T-helper 1 cell (primary cell): ENCODE results near the gene ARMC2.
"Not testable (repeated sequence)": the region's sequence is repeated elsewhere in the genome, so short reads cannot be mapped to it uniquely, and the experiment has no call there.

Source experiments
- DNase-seq, 5 donors: peaks; one replicate each; pipeline ENCODE4 v3.0.0-alpha.2; 2012 to 2020

Gene ARMC2

GRCh38 chr6:108921547-108922361, 73.5 kb downstream of the ARMC2 start:
- peak in 1 of 5 donors; percentile 86 for DNase-seq

GRCh38 chr6:108922499-108922898, 74.3 kb downstream of the ARMC2 start:
- DNase-seq: no peak

GRCh38 chr6:108927927-108928326, 79.7 kb downstream of the ARMC2 start:
- DNase-seq: no peak

GRCh38 chr6:108928650-108929049, 80.4 kb downstream of the ARMC2 start:
- DNase-seq: no peak

GRCh38 chr6:108931090-108931489, 82.9 kb downstream of the ARMC2 start:
- DNase-seq: not testable (repeated sequence)

GRCh38 chr6:108937170-108937569, 88.9 kb downstream of the ARMC2 start:
- no peak for DNase-seq

GRCh38 chr6:108940741-108941140, 92.5 kb downstream of the ARMC2 start:
- no peak for DNase-seq

- no peak for DNase-seq
These were observed 93.1 kb downstream of the ARMC2 start for GRCh38 chr6:108941281-108941680.

GRCh38 chr6:108941859-108942258, 93.6 kb downstream of the ARMC2 start:
- DNase-seq: no peak

GRCh38 chr6:108942556-108943492, 94.6 kb downstream of the ARMC2 start:
- DNase-seq: peak; percentile 44 to 81 (median 60)

GRCh38 chr6:108944071-108944470, 95.8 kb downstream of the ARMC2 start:
- no peak for DNase-seq

GRCh38 chr6:108944707-108945680, 96.8 kb downstream of the ARMC2 start:
- DNase-seq: no peak

GRCh38 chr6:108945681-108946159, 97.5 kb downstream of the ARMC2 start:
- no peak for DNase-seq

GRCh38 chr6:108946695-108947094, 98.5 kb downstream of the ARMC2 start:
- no peak for DNase-seq

GRCh38 chr6:108947114-108947854, 99.1 kb downstream of the ARMC2 start:
- DNase-seq: no peak

GRCh38 chr6:108948181-108948661, 100.0 kb downstream of the ARMC2 start:
- no peak for DNase-seq

- no peak for DNase-seq
These were observed 103.2 kb downstream of the ARMC2 start for GRCh38 chr6:108951351-108951953.

- no peak for DNase-seq
These were observed 104.7 kb downstream of the ARMC2 start for GRCh38 chr6:108952776-108953486.

- DNase-seq: no peak
These were observed 105.5 kb downstream of the ARMC2 start for GRCh38 chr6:108953681-108954080.

GRCh38 chr6:108955329-108955949, 107.2 kb downstream of the ARMC2 start:
- peak in 1 of 5 donors; percentile 11 for DNase-seq
